HCT116 (cell line): Measurements from ENCODE around the gene CDH5. TPM values are rescaled to one million over a fixed set of nuclear protein-coding genes. Genes with fewer than 3 reads are reported as not detected.

ENCODE experiments used
- ATAC-seq: fragments of 200-7000 bp; cut with Tn5 transposase; 2 replicates; pipeline ENCODE4 v1.9.1; 2020; ENCODE audit warnings: mild to moderate bottlenecking, moderate library complexity
- BruUV-seq: library from RNA; stranded (reverse); fragments of 400-500 nt; replicated peaks from 2 replicates; lab custom pipeline; 2021; lab: Mats Ljungman, UMichigan
- CTCF ChIA-PET: fragments of 300-600 bp; sonication (Branson Sonifier 250); formaldehyde crosslinking; loops from one replicate; lab custom pipeline; 2021; ENCODE audit warnings: antibody characterized with exemption; lab: Charles Lee
- POLR2A ChIA-PET: fragments of 300-600, 350-600 bp; sonication (Branson Sonifier 250); formaldehyde crosslinking; loops from one replicate; lab custom pipeline; 2021; ENCODE audit warnings: antibody characterized with exemption; lab: Charles Lee
- RAD21 ChIA-PET, 2 experiments: fragments of 300-600 bp; sonication (Branson Sonifier 250); formaldehyde crosslinking; loops; one replicate each; lab custom pipeline; 2023; ENCODE audit warnings: low total read pairs in 2 of 2; ENCODE audit not compliant: uncharacterized antibody in 2 of 2, unreplicated experiment in 2 of 2, low non-redundant PET in 1 of 2; lab: Charles Lee
- DNase-seq: peaks from one replicate; pipeline ENCODE4 v3.0.0-alpha.2; 2010; ENCODE audit warnings: low read depth, low spot score
- H2AFZ ChIP-seq: fragments of 200-600 bp; shearing (Covaris generic), sonication (generic); 2 replicates; pipeline ENCODE4 v1.6.1; 2017; ENCODE audit warnings: low read depth, mixed run types, mixed read lengths, antibody characterized with exemption, low read length; ENCODE audit not compliant: poor library complexity, severe bottlenecking
- H3K27ac ChIP-seq: 2 replicates; pipeline ENCODE4 v1.5.1; 2012; ENCODE audit warnings: low read depth, low read length
- H3K27me3 ChIP-seq: fragments of 200-600 bp; sonication (generic); 2 replicates; pipeline ENCODE4 v1.6.1; 2016; ENCODE audit warnings: mixed run types, low read length, mixed read lengths; ENCODE audit not compliant: insufficient read depth
- H3K36me3 ChIP-seq, 2 experiments: fragments of 200-500 bp in 1 of 2; fragments of 200-600 bp in 1 of 2; sonication (Bioruptor generic) in 1 of 2; sonication (generic) in 1 of 2; 2 replicates each; pipeline versions ENCODE4 v1.5.1 to v1.6.1; 2014 to 2016; ENCODE audit warnings: low read length in 2 of 2, inconsistent platforms in 1 of 2, mixed read lengths in 1 of 2, mixed run types in 1 of 2; ENCODE audit not compliant: insufficient read depth in 2 of 2, control insufficient read depth in 1 of 2
- H3K4me1 ChIP-seq, 2 experiments: fragments of 200-600 bp in 1 of 2; sonication (generic) in 1 of 2; 2 replicates each; pipeline versions ENCODE4 v1.5.1 to v1.6.1; 2012 to 2017; ENCODE audit warnings: low read length in 2 of 2, inconsistent platforms in 1 of 2, mild to moderate bottlenecking in 1 of 2, mixed read lengths in 1 of 2, mixed run types in 1 of 2, moderate library complexity in 1 of 2; ENCODE audit not compliant: insufficient read depth in 2 of 2, control insufficient read depth in 1 of 2
- H3K4me2 ChIP-seq: fragments of 200-600 bp; sonication (generic); 2 replicates; pipeline ENCODE4 v1.6.1; 2017; ENCODE audit warnings: mixed run types, low read length, mixed read lengths
- H3K4me3 ChIP-seq, 2 experiments: fragments of 200-600 bp in 1 of 2; sonication (generic) in 1 of 2; replicated peaks in 1 of 2; 2 replicates each; pipeline ENCODE4 v1.5.1; 2011 to 2016; ENCODE audit warnings: low read length in 2 of 2, control low read depth in 1 of 2, low read depth in 1 of 2, mild to moderate bottlenecking in 1 of 2, mixed read lengths in 1 of 2, mixed run types in 1 of 2
- H3K79me2 ChIP-seq: fragments of 200-600 bp; sonication (generic); 2 replicates; pipeline ENCODE4 v1.6.1; 2017; ENCODE audit warnings: mild to moderate bottlenecking, mixed run types, low read length, moderate library complexity, mixed read lengths; ENCODE audit not compliant: insufficient read depth
- H3K9ac ChIP-seq: fragments of 200-600 bp; sonication (generic); 2 replicates; pipeline ENCODE4 v1.6.1; 2016; ENCODE audit warnings: low read length, mixed read lengths
- H3K9me2 ChIP-seq: fragments of 200-600 bp; sonication (generic), shearing (Covaris generic); 2 replicates; pipeline ENCODE4 v1.6.1; 2017; ENCODE audit warnings: mixed run types, mild to moderate bottlenecking, moderate library complexity; ENCODE audit not compliant: insufficient read depth
- H3K9me3 ChIP-seq, 2 experiments: fragments of 200-500 bp in 1 of 2; fragments of 200-600 bp in 1 of 2; sonication (Bioruptor generic) in 1 of 2; sonication (generic) in 1 of 2; 2 replicates each; pipeline ENCODE4 v1.6.1; 2014 to 2017; ENCODE audit warnings: low read length in 2 of 2, mixed read lengths in 2 of 2, inconsistent platforms in 1 of 2, low read depth in 1 of 2, mild to moderate bottlenecking in 1 of 2, mixed run types in 1 of 2, moderate library complexity in 1 of 2; ENCODE audit not compliant: control insufficient read depth in 1 of 2, insufficient read depth in 1 of 2
- H4K20me1 ChIP-seq: fragments of 200-600 bp; sonication (generic), shearing (Covaris generic); 2 replicates; pipeline ENCODE4 v1.6.1; 2017; ENCODE audit warnings: mixed run types, mild to moderate bottlenecking, moderate library complexity; ENCODE audit not compliant: insufficient read depth
- CBX3 ChIP-seq: IDR thresholded peaks from 2 replicates; pipeline ENCODE4 v1.6.1; 2012; ENCODE audit warnings: low read depth
- EGR1 ChIP-seq: IDR thresholded peaks from 2 replicates; pipeline ENCODE4 v1.6.1; 2012; ENCODE audit warnings: low read depth
- EZH2 ChIP-seq: fragments of 200-600 bp; sonication (generic); IDR thresholded peaks from 2 replicates; pipeline ENCODE4 v1.6.1; 2017; ENCODE audit warnings: antibody characterized with exemption, mixed run types
- EZH2phosphoT487 ChIP-seq: fragments of 200-600 bp; IDR thresholded peaks from 2 replicates; pipeline ENCODE4 v1.6.1; 2018; ENCODE audit warnings: antibody characterized with exemption, borderline replicate concordance
- FOSL1 ChIP-seq: IDR thresholded peaks from 2 replicates; pipeline ENCODE4 v1.6.1; 2012; ENCODE audit warnings: low read depth
- JUND ChIP-seq: IDR thresholded peaks from 2 replicates; pipeline ENCODE4 v1.6.1; 2012
- POLR2A ChIP-seq: IDR thresholded peaks from 2 replicates; pipeline ENCODE4 v1.7.0; 2011; ENCODE audit warnings: borderline replicate concordance; ENCODE audit not compliant: insufficient read depth, insufficient read length; ENCODE audit errors: extremely low read depth
- POLR2AphosphoS5 ChIP-seq: IDR thresholded peaks from 2 replicates; pipeline ENCODE4 v1.6.1; 2011; ENCODE audit warnings: mild to moderate bottlenecking, low read depth, low read length, moderate library complexity
- RAD21 ChIP-seq: IDR thresholded peaks from 2 replicates; pipeline ENCODE4 v1.6.1; 2012; ENCODE audit warnings: low read depth, mild to moderate bottlenecking
- SIN3A ChIP-seq: IDR thresholded peaks from 2 replicates; pipeline ENCODE4 v1.6.1; 2012; ENCODE audit warnings: low read depth
- SP1 ChIP-seq: IDR thresholded peaks from 2 replicates; pipeline ENCODE4 v1.6.1; 2012; ENCODE audit warnings: low read depth
- ZFX ChIP-seq: fragments of 450-650 bp; IDR thresholded peaks from 2 replicates; pipeline ENCODE4 v1.6.1; 2017
- intact Hi-C: fragments of 100-400 bp; cut with micrococcal nuclease; formaldehyde crosslinking; loops from 2 replicates; pipeline ENCODE4 v1.10.0; 2022
- total RNA-seq: library from RNA; stranded (reverse); gene quantifications from one replicate; pipeline ENCODE4 v1.2.1, GENCODE V29; 2021; ENCODE audit not compliant: unreplicated experiment
- TF ChIP-seq, protein P1 (sequence below): IDR thresholded peaks from 2 replicates; pipeline ENCODE4 v1.6.1; 2011; ENCODE audit warnings: mild to moderate bottlenecking, low read length, moderate library complexity; ENCODE audit not compliant: insufficient replicate concordance; ENCODE audit errors: extremely low read depth

The CDH5 gene
- total RNA-seq, 1 experiment from 2014 or later = 0.15 TPM

DNA sequence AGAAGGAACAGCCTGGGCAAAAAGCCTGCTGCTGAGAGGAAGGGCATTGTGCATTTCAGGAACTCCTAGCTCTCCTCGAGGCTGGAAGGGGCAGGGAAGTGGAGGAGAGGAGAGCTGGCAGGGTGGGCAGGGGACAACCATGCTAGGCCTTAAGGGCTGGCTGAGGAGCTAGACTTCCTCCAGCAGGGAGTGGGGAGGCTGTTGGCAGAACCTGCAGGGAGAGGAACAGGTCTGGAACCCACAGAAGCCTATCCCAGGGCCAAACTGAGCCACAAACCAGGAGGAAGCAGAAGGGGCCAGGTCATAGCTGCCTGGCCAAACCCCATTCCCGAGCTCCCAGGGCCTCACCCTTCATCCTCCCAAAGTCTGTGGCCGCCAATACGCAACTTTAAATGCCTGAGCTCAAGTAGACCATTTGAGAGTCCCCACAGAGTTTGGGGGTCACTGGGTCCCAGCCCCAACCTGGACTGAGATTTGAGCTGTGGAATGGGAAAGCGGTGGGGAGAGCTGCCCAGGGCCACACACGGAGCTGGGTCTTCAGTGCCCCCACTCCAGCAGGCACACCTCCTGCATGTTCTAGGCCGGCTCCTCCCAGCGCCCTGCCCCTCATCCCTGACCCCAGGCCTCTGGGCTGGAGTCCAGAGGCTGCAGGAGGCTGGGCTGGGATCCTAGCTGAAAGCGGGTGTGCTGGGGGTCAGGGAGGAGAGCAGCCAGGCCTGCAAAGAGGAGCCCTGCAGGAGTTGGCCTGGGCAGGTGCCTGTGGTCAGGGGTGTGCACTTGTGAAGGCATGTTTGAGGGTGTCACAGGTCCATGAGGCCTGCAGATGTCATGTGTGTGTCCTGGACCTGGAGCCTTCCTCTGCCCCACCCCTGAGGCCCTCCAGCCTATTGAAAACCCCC, 4.5 kb downstream of the CDH5 start:
- intact Hi-C loops = no loop called here
- no peaks in the 10 kb centered on the region for H3K36me3 ChIP-seq
- no peak for DNase-seq
- CTCF ChIA-PET = interaction anchor here (1.2 to 3.0 kb wide), 2 partner anchors 13 to 15 kb away, joined by 3 to 10 read pairs; no protein-coding TSS in a partner anchor
- H3K9ac ChIP-seq = no peak overlapping the region
- H2AFZ ChIP-seq = no peak overlapping the region
- no peaks in the 10 kb centered on the region for H3K9me2 ChIP-seq
- no peaks in the 10 kb centered on the region for H4K20me1 ChIP-seq
- H3K27ac ChIP-seq = no peak overlapping the region
- no TSS peak for BruUV-seq
- H3K27me3 ChIP-seq = no peaks in the 10 kb centered on the region
- H3K4me1 ChIP-seq = peaks cover 0 to 11% of the 10 kb centered on the region in 2 experiments; a peak in 1 of 4 replicates
- H3K79me2 ChIP-seq = no peaks in the 10 kb centered on the region
- no peaks in the 10 kb centered on the region for H3K9me3 ChIP-seq
- RAD21 ChIA-PET = no interaction called here
- H3K4me2 ChIP-seq = no peak overlapping the region
- TF ChIP-seq SIN3A (no peak), EZH2 (no peak), SP1 (no peak), CBX3 (no peak), JUND (no peak), ZFX (no peak), RAD21 (no peak), EGR1 (no peak), POLR2AphosphoS5 (no peak), POLR2A (no peak), FOSL1 (no peak), EZH2phosphoT487 (no peak)
- TF ChIP-seq, protein P1, sequence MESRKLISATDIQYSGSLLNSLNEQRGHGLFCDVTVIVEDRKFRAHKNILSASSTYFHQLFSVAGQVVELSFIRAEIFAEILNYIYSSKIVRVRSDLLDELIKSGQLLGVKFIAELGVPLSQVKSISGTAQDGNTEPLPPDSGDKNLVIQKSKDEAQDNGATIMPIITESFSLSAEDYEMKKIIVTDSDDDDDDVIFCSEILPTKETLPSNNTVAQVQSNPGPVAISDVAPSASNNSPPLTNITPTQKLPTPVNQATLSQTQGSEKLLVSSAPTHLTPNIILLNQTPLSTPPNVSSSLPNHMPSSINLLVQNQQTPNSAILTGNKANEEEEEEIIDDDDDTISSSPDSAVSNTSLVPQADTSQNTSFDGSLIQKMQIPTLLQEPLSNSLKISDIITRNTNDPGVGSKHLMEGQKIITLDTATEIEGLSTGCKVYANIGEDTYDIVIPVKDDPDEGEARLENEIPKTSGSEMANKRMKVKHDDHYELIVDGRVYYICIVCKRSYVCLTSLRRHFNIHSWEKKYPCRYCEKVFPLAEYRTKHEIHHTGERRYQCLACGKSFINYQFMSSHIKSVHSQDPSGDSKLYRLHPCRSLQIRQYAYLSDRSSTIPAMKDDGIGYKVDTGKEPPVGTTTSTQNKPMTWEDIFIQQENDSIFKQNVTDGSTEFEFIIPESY = no peak
- TF ChIP-seq, all 23 proteins: peak for 0
- no peak overlapping the region for H3K4me3 ChIP-seq
- POLR2A ChIA-PET = no interaction called here
- no peak for ATAC-seq
